ENCODE measurements around the gene GPNMB. TPM values are rescaled to one million over a fixed set of nuclear protein-coding genes. Genes with fewer than 3 reads are reported as not detected.

The GPNMB gene
- total and polyA plus RNA-seq, 12 donors: 49.6 to 612 (median 220) TPM

GRCh38 chr7:23234569-23235296 lies 11.8 kb upstream of the GPNMB start:
- ATAC-seq (no peak), DNase-seq (no peak)
- intact Hi-C loops (cut with DNase I): no loop called here
- no peak for TF ChIP-seq CTCF (IDR thresholded peaks at IDR 0.05)
- no peak overlapping the region for H3K27ac ChIP-seq
- 76 to 83% methylated on average over 9 of the region's 9 CpGs for WGBS, 2 donors
- no peaks in the 10 kb centered on the region for H3K27me3 ChIP-seq
- H3K4me1 ChIP-seq: peaks cover 0 to 4% (median 0%) of the 10 kb centered on the region in 9 donors
- no peaks in the 10 kb centered on the region for H3K9me3 ChIP-seq
- H3K4me3 ChIP-seq: no peak overlapping the region
- no peaks in the 10 kb centered on the region for H3K36me3 ChIP-seq

- Histone ChIP-seq H3K27ac (no peak overlapping the region), H3K4me1 (peaks cover 0 to 4% (median 0%) of the 10 kb centered on the region in 9 donors), H3K9me3 (no peaks in the 10 kb centered on the region), H3K4me3 (no peak overlapping the region), H3K27me3 (no peaks in the 10 kb centered on the region), H3K36me3 (no peaks in the 10 kb centered on the region)
- TF ChIP-seq CTCF (IDR thresholded peaks at IDR 0.05): no peak
- 71 to 78% methylated on average over 6 of the region's 6 CpGs for WGBS, 2 donors
- no peak for DNase-seq
- intact Hi-C loops (cut with DNase I): no loop called here
- peak in 4 of 8 donors; percentile 51 to 96 (median 68) for ATAC-seq
Observed at GRCh38 chr7:23235813-23236221, 10.8 kb upstream of the GPNMB start.

GRCh38 chr7:23237000-23237399 lies 9.6 kb upstream of the GPNMB start:
- Histone ChIP-seq H3K4me3 (no peak overlapping the region), H3K36me3 (no peaks in the 10 kb centered on the region), H3K27ac (no peak overlapping the region), H3K9me3 (no peaks in the 10 kb centered on the region), H3K4me1 (peaks cover 0 to 4% (median 0%) of the 10 kb centered on the region in 9 donors), H3K27me3 (no peaks in the 10 kb centered on the region)
- intact Hi-C loops (cut with DNase I): no loop called here
- ATAC-seq (no peak), DNase-seq (no peak)
- no peak for TF ChIP-seq CTCF (IDR thresholded peaks at IDR 0.05)
- WGBS, 2 donors: 88 to 95% methylated on average over 3 of the region's 3 CpGs

- TF ChIP-seq CTCF (IDR thresholded peaks at IDR 0.05): no peak
- DNase-seq (no peak), ATAC-seq (no peak)
- Histone ChIP-seq H3K27me3 (no peaks in the 10 kb centered on the region), H3K9me3 (no peaks in the 10 kb centered on the region), H3K4me3 (no peak overlapping the region), H3K4me1 (peaks cover 0 to 18% (median 0%) of the 10 kb centered on the region in 9 donors), H3K36me3 (no peaks in the 10 kb centered on the region), H3K27ac (no peak overlapping the region)
- WGBS, 2 donors: 91 to 92% methylated on average over 11 of the region's 11 CpGs
- intact Hi-C loops (cut with DNase I): no loop called here
Observed at GRCh38 chr7:23238983-23239652, 7.5 kb upstream of the GPNMB start.

Measured in heart right ventricle (tissue), 16 donors.